ENCODE data around the gene HOXC11. TPM values are rescaled to one million over a fixed set of nuclear protein-coding genes. Genes with fewer than 3 reads are reported as not detected.

HOXC11 gene
- total RNA-seq, 4 donors from 2014 or later = not detected

DNA sequence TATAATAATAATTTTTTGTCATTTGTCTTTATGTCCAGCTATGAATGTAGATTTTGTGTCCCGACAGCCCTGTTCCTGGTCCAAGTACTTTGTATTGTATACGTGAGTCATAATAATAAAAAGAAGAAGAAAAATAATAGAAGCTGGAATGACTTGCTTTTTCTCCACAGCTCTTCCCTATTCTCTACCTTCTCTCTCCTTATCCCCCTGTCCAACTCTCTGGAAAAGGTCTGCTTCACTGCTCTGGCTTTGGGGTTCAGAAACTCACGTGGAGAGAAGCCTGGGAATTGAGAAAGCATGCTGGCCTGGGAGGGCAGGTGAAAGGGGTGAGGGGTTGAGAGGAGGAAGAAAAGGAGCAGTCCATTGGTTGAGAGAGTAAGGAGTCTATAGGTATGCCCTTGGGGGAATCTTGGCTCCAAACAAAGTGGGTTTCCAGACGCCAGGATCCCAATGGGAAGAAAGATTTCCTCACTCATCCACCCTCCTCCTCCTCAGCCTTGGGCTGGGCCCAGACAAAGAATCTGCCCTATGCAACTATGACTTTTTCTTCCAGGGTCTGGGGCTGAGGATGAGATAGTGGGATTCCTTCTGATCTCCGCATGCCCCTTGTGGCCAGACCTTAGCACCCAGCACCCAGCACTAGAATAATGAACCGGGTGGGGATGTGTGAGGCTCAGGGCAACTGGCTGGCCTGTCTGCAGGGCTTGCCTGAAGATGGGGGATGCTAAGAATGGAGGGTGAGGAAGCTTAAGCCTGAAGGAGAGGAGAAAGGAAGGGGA is 39.9 kb downstream of the HOXC11 start:
- Histone ChIP-seq H3K9me3 (no peaks in the 10 kb centered on the region), H3K27me3 (peaks cover 99% of the 10 kb centered on the region), H3K36me3 (no peaks in the 10 kb centered on the region), H3K4me3 (no peak overlapping the region), H3K27ac (no peak overlapping the region), H3K4me1 (peaks cover 0 to 43% (median 21%) of the 10 kb centered on the region in 3 donors)
- no peak for ATAC-seq
- WGBS, 2 donors (ENCODE audit: low coverage in 1 of 2) = 23 to 36% methylated on average over 4 to 5 of the region's 6 CpGs
- TF ChIP-seq POLR2A (IDR thresholded peaks at IDR 0.05) = no peak
- TF ChIP-seq POLR2AphosphoS5 (IDR thresholded peaks at IDR 0.05) = no peak
- TF ChIP-seq, protein P1, sequence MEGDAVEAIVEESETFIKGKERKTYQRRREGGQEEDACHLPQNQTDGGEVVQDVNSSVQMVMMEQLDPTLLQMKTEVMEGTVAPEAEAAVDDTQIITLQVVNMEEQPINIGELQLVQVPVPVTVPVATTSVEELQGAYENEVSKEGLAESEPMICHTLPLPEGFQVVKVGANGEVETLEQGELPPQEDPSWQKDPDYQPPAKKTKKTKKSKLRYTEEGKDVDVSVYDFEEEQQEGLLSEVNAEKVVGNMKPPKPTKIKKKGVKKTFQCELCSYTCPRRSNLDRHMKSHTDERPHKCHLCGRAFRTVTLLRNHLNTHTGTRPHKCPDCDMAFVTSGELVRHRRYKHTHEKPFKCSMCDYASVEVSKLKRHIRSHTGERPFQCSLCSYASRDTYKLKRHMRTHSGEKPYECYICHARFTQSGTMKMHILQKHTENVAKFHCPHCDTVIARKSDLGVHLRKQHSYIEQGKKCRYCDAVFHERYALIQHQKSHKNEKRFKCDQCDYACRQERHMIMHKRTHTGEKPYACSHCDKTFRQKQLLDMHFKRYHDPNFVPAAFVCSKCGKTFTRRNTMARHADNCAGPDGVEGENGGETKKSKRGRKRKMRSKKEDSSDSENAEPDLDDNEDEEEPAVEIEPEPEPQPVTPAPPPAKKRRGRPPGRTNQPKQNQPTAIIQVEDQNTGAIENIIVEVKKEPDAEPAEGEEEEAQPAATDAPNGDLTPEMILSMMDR (IDR thresholded peaks at IDR 0.05) = no peak
- no peak for TF ChIP-seq EP300 (IDR thresholded peaks at IDR 0.05)

GRCh38 chr12:54014377-54015017 is 41.6 kb downstream of the HOXC11 start:
- peaks cover 100% of the 10 kb centered on the region for H3K27me3 ChIP-seq

GRCh38 chr12:54015018-54015931 is 42.3 kb downstream of the HOXC11 start:
- H3K36me3 ChIP-seq = no peaks in the 10 kb centered on the region
- no peak overlapping the region for H3K4me3 ChIP-seq
- WGBS, 2 donors (ENCODE audit: low coverage in 1 of 2) = 14 to 15% methylated on average over 12 to 22 of the region's 23 CpGs
- H3K4me1 ChIP-seq = peaks cover 0 to 56% (median 14%) of the 10 kb centered on the region in 3 donors
- TF ChIP-seq POLR2A (IDR thresholded peaks at IDR 0.05) (no peak), EP300 (IDR thresholded peaks at IDR 0.05) (no peak)
- H3K27me3 ChIP-seq = peaks cover 100% of the 10 kb centered on the region
- no peak for ATAC-seq
- H3K9me3 ChIP-seq = no peaks in the 10 kb centered on the region
- no peak overlapping the region for H3K27ac ChIP-seq

More at GRCh38 chr12:54014377-54015017, 41.6 kb downstream of the HOXC11 start:
- no peak for ATAC-seq
- no peaks in the 10 kb centered on the region for H3K9me3 ChIP-seq
- H3K36me3 ChIP-seq = no peaks in the 10 kb centered on the region
- peaks cover 0 to 53% (median 16%) of the 10 kb centered on the region in 3 donors for H3K4me1 ChIP-seq
- TF ChIP-seq POLR2AphosphoS5 (IDR thresholded peaks at IDR 0.05) (no peak), EP300 (IDR thresholded peaks at IDR 0.05) (no peak), POLR2A (IDR thresholded peaks at IDR 0.05) (no peak)
- TF ChIP-seq, protein P1 (IDR thresholded peaks at IDR 0.05) = no peak
- H3K4me3 ChIP-seq = peak overlapping the region in 1 of 2 donors; percentile 17
- 6 to 7% methylated on average over 14 to 34 of the region's 36 CpGs for WGBS, 2 donors (ENCODE audit: low coverage in 1 of 2)
- H3K27ac ChIP-seq = no peak overlapping the region

DNA sequence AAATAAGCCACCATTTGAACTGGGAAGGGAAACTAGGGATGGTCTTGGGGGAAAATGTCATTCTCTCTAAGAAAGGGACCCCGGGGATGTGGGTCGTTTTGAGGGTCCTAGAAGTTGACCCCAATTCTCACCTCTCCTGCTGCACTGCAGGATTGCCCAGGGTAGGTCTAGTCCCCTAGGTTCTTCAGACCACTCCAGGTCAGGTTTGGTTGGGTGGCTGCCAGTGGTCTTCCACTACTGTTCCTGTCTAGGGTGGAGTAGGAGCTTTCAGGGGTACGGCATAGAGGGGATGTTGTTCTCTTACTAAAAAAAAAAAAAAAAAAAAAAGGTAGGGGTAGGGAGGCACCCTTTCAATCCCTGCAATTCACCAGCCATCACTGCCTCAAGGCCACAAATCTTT is 43.1 kb downstream of the HOXC11 start:
- Histone ChIP-seq H3K4me3 (no peak overlapping the region), H3K9me3 (no peaks in the 10 kb centered on the region), H3K4me1 (peaks cover 0 to 56% (median 14%) of the 10 kb centered on the region in 3 donors), H3K27me3 (peaks cover 99% of the 10 kb centered on the region), H3K36me3 (no peaks in the 10 kb centered on the region), H3K27ac (no peak overlapping the region)
- ATAC-seq = no peak
- TF ChIP-seq POLR2AphosphoS5 (IDR thresholded peaks at IDR 0.05) (no peak), POLR2A (IDR thresholded peaks at IDR 0.05) (no peak), EP300 (IDR thresholded peaks at IDR 0.05) (no peak)
- TF ChIP-seq, protein P1 (IDR thresholded peaks at IDR 0.05) = no peak
- 0 to 14% methylated on average over 1 to 2 of the region's 3 CpGs for WGBS, 2 donors (ENCODE audit: low coverage in 1 of 2)

DNA sequence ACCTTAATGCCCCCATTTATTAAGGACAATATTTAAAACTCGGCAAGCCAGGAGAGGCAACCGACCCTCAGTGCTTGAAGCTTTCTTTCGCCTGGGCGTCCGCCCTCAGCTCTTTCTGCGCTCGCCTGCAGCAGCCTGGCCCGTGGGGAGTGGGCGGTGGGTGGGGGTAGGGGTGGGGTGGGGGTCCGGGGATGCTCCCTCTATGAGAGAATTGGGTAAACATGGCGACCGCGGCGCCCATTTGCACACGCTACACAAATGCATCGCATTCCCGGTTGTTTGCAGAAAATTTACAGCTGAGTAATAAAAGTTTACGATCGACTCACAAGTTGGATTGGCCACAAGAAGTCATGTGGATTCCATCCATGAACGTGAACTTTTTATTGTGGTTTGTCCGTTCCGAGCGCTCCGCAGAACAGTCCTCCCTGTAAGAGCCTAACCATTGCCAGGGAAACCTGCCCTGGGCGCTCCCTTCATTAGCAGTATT is 43.6 kb downstream of the HOXC11 start:
- Histone ChIP-seq H3K27me3 (peaks cover 99% of the 10 kb centered on the region), H3K36me3 (no peaks in the 10 kb centered on the region), H3K4me1 (peaks cover 0 to 51% (median 14%) of the 10 kb centered on the region in 3 donors), H3K27ac (no peak overlapping the region), H3K9me3 (no peaks in the 10 kb centered on the region), H3K4me3 (peak overlapping the region in 1 of 2 donors; percentile 54)
- 4 to 9% methylated on average over 4 to 12 of the region's 25 CpGs for WGBS, 2 donors (ENCODE audit: low coverage in 1 of 2)
- TF ChIP-seq POLR2A (IDR thresholded peaks at IDR 0.05) = no peak
- TF ChIP-seq POLR2AphosphoS5 (IDR thresholded peaks at IDR 0.05) = no peak
- TF ChIP-seq, protein P1 (IDR thresholded peaks at IDR 0.05) = no peak
- TF ChIP-seq EP300 (IDR thresholded peaks at IDR 0.05) = no peak
- no peak for ATAC-seq

Measured in gastroesophageal sphincter (tissue), 4 donors.